Endodermal cell (in vitro differentiated cells): ENCODE results near the gene ZNF100. TPM values are rescaled to one million over a fixed set of nuclear protein-coding genes. Genes with fewer than 3 reads are reported as not detected.
"Not testable (repeated sequence)": the region's sequence is repeated elsewhere in the genome, so short reads cannot be mapped to it uniquely, and the experiment has no call there.

Experiments used
- DNase-seq: peaks from one replicate; pipeline ENCODE4 v3.0.0-alpha.2; 2017
- H3K27ac ChIP-seq: 2 replicates; pipeline ENCODE4 v1.5.1; 2013; ENCODE audit warnings: mild to moderate bottlenecking, low read depth, low read length, moderate library complexity
- H3K27me3 ChIP-seq: 2 replicates; pipeline ENCODE4 v1.6.1; 2013; ENCODE audit warnings: mild to moderate bottlenecking, low read length, moderate library complexity; ENCODE audit not compliant: insufficient read depth, control insufficient read depth, poor library complexity, severe bottlenecking
- H3K36me3 ChIP-seq: 2 replicates; pipeline ENCODE4 v1.7.0; 2013; ENCODE audit warnings: mild to moderate bottlenecking, low read length, moderate library complexity; ENCODE audit not compliant: control insufficient read depth, insufficient read depth
- H3K4me1 ChIP-seq: one replicate; pipeline ENCODE4 v1.7.0; 2013; ENCODE audit warnings: low read length; ENCODE audit not compliant: control insufficient read depth, insufficient read depth
- H3K4me3 ChIP-seq: 2 replicates; pipeline ENCODE4 v1.5.1; 2013; ENCODE audit warnings: mild to moderate bottlenecking, low read length, moderate library complexity
- H3K9ac ChIP-seq: 2 replicates; pipeline ENCODE4 v1.6.1; 2013; ENCODE audit warnings: mild to moderate bottlenecking, low read length, moderate library complexity; ENCODE audit not compliant: poor library complexity, severe bottlenecking; ENCODE audit errors: extremely low read depth
- H3K9me3 ChIP-seq: 2 replicates; pipeline ENCODE4 v1.6.1; 2013; ENCODE audit warnings: mild to moderate bottlenecking, low read length, moderate library complexity; ENCODE audit not compliant: control insufficient read depth
- H3K27ac Mint-ChIP-seq: 2 replicates; pipeline ENCODE4 v1.8.0; 2020; ENCODE audit warnings: mixed read lengths
- H3K27me3 Mint-ChIP-seq: 2 replicates; pipeline ENCODE4 v1.8.0; 2021; ENCODE audit warnings: mild to moderate bottlenecking, mixed read lengths; ENCODE audit not compliant: insufficient read depth
- H3K36me3 Mint-ChIP-seq: 2 replicates; pipeline ENCODE4 v1.8.0; 2020; ENCODE audit warnings: low read depth, mixed read lengths
- H3K4me1 Mint-ChIP-seq: 2 replicates; pipeline ENCODE4 v1.8.0; 2020; ENCODE audit warnings: mixed read lengths
- H3K4me3 Mint-ChIP-seq: 2 replicates; pipeline ENCODE4 v1.8.0; 2020; ENCODE audit warnings: mild to moderate bottlenecking, moderate library complexity, mixed read lengths
- H3K9me3 Mint-ChIP-seq: 2 replicates; pipeline ENCODE4 v1.8.0; 2020; ENCODE audit warnings: mild to moderate bottlenecking, mixed read lengths
- CTCF ChIP-seq: fragments of 200-600 bp; sonication (generic); conservative IDR thresholded peaks from 2 replicates; pipeline ENCODE4 v1.5.0; 2021; ENCODE audit warnings: antibody characterized with exemption, mild to moderate bottlenecking
- WGBS, 2 experiments: methylation state at CpG; one replicate each; pipeline versions ENCODE4 v1.1.5 to v1.1.7; 2013; ENCODE audit warnings: missing lambda C conversion rate in 2 of 2, mixed read lengths in 1 of 2; ENCODE audit not compliant: insufficient coverage in 1 of 2, insufficient read length in 1 of 2; 5-methylcytosine and 5-hydroxymethylcytosine counted together
- total RNA-seq, 2 donors: library from RNA; stranded (reverse); fragmentation: NEBNext Ultra II Directional in 1 of 2; extraction: Animal tissue kit (Norgen Biotek cat#: 25700) in 1 of 2; gene quantifications; 2 replicates in 1 of 2; 3 replicates in 1 of 2; pipeline ENCODE4 v1.2.1, GENCODE V29; 2021

ZNF100 gene
- total RNA-seq, 2 donors from 2014 or later: 20.4 to 28.3 TPM

DNA sequence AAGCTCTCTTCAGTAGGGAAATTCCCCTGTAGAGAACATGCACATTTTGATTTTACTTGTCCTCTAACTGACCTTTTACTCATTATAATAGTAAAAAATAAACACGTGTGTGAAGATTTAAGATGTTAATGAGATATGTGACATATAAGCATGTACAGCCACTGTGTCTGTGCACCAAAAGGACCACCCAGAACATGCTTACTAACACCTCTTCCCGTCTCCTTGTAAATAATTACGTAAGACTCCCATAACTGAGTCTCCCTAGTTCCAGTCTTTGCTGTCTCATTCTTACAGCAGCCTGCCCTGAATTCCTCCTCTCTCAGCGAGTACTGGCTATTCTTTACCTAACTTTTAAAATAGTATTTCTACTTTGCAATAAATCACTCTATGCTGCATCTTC lies 53.6 kb downstream of the ZNF100 start:
- H3K36me3 ChIP-seq: no peaks in the 10 kb centered on the region
- no peaks in the 10 kb centered on the region for H3K4me1 Mint-ChIP-seq
- H3K36me3 Mint-ChIP-seq: no peaks in the 10 kb centered on the region
- H3K4me3 Mint-ChIP-seq: no peak overlapping the region
- peaks cover 23% of the 10 kb centered on the region for H3K9me3 ChIP-seq
- H3K27me3 ChIP-seq: no peaks in the 10 kb centered on the region
- no peaks in the 10 kb centered on the region for H3K4me1 ChIP-seq
- WGBS, 2 experiments: 88 to 100% methylated on average over 2 to 4 of the region's 4 CpGs
- peaks cover 58% of the 10 kb centered on the region for H3K9me3 Mint-ChIP-seq
- H3K27ac ChIP-seq: no peak overlapping the region
- no peak for TF ChIP-seq CTCF
- no peak for DNase-seq
- H3K9ac ChIP-seq: no peak overlapping the region
- no peaks in the 10 kb centered on the region for H3K27me3 Mint-ChIP-seq
- no peak overlapping the region for H3K4me3 ChIP-seq
- H3K27ac Mint-ChIP-seq: no peak overlapping the region

DNA sequence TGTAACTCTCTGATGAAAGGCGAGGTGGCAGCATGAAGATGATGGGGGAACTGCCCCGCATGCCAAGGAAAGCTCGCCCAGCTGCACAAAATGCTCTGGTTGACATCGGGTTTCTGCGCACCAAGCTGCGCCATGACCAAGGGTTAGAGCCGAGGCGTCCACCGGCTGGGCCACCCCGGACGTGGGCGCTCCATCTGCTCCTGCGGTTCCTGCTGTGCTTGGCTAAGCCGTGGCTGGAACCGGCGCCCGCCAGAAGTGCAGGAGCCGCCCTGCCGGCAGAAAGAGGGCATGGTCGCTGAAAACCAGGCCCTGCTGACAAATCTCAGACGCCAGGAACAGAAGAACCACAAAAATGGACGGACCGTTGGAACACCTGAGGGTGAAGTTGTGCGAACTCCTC lies 57.9 kb downstream of the ZNF100 start:
- DNase-seq: no peak
- no peak for TF ChIP-seq CTCF
- 90 to 96% methylated on average over 17 to 24 of the region's 24 CpGs for WGBS, 2 experiments
- H3K9ac ChIP-seq: no peak overlapping the region
- H3K4me3 ChIP-seq: no peak overlapping the region
- no peak overlapping the region for H3K27ac ChIP-seq
- Mint-ChIP-seq H3K4me1 (no peaks in the 10 kb centered on the region), H3K4me3 (no peak overlapping the region), H3K27ac (no peak overlapping the region), H3K9me3 (peaks cover 60% of the 10 kb centered on the region), H3K36me3 (peaks cover 2% of the 10 kb centered on the region), H3K27me3 (no peaks in the 10 kb centered on the region)
- no peaks in the 10 kb centered on the region for H3K27me3 ChIP-seq
- H3K36me3 ChIP-seq: no peaks in the 10 kb centered on the region
- no peaks in the 10 kb centered on the region for H3K4me1 ChIP-seq
- H3K9me3 ChIP-seq: peaks cover 15% of the 10 kb centered on the region

DNA sequence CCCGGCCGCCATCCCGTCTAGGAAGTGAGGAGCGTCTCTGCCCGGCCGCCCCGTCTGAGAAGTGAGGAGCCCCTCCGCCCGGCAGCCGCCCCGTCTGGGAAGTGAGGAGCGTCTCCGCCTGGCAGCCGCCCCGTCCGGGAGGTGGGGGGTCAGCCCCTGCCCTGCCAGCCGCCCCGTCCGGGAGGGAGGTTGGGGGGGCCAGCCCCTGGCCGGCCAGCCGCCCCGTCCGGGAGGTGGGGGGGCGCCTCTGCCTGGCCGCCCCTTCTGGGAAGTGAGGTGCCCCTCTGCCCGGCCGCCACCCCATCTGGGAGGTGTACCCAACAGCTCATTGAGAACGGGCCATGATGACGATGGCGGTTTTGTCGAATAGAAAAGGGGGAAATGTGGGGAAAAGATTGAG lies 59.5 kb downstream of the ZNF100 start:
- 85 to 100% methylated on average over 2 to 22 of the region's 31 CpGs for WGBS, 2 experiments
- H3K4me3 Mint-ChIP-seq, H3K27ac ChIP-seq, H3K4me1 Mint-ChIP-seq, H3K27me3 Mint-ChIP-seq, DNase-seq, H3K27me3 ChIP-seq, H3K4me3 ChIP-seq, H3K36me3 ChIP-seq, H3K4me1 ChIP-seq, H3K27ac Mint-ChIP-seq, H3K36me3 Mint-ChIP-seq, H3K9ac ChIP-seq: not testable (repeated sequence)
- H3K9me3 Mint-ChIP-seq: peaks cover 52% of the 10 kb centered on the region
- H3K9me3 ChIP-seq: peaks cover 15% of the 10 kb centered on the region

DNA sequence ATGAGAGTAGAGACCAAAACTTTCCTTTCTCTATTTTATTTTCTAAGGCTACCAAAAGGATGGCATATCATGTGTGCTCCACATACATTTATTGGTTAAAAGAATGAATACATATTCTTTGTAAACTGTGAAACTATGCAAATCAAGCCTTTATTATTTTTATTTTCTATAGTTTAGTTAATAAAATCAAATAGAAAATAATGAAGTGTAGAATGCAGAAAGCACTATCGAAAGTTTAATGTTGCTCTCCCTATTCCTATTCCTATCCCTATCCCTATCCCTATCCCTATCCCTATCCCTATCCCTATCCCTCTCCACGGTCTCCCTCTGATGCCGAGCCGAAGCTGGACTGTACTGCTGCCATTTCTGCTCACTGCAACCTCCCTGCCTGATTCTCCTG lies 60.3 kb downstream of the ZNF100 start:
- H3K27ac ChIP-seq: no peak overlapping the region
- peaks cover 50% of the 10 kb centered on the region for H3K9me3 Mint-ChIP-seq
- no peaks in the 10 kb centered on the region for H3K36me3 ChIP-seq
- H3K4me1 Mint-ChIP-seq: no peaks in the 10 kb centered on the region
- H3K36me3 Mint-ChIP-seq: peaks cover 2% of the 10 kb centered on the region
- 98 to 100% methylated on average over 2 to 4 of the region's 4 CpGs for WGBS, 2 experiments
- H3K4me3 Mint-ChIP-seq: no peak overlapping the region
- H3K27ac Mint-ChIP-seq: no peak overlapping the region
- H3K27me3 Mint-ChIP-seq: no peaks in the 10 kb centered on the region
- H3K9ac ChIP-seq: no peak overlapping the region
- DNase-seq: no peak
- no peaks in the 10 kb centered on the region for H3K27me3 ChIP-seq
- H3K9me3 ChIP-seq: peaks cover 20% of the 10 kb centered on the region
- no peak overlapping the region for H3K4me3 ChIP-seq
- TF ChIP-seq CTCF: no peak
- H3K4me1 ChIP-seq: no peaks in the 10 kb centered on the region
